Neural crest cell (in vitro differentiated cells): ENCODE measurements around the gene NTM. TPM values are rescaled to one million over a fixed set of nuclear protein-coding genes. Genes with fewer than 3 reads are reported as not detected.

Experiments
- DNase-seq: peaks from one replicate; pipeline ENCODE4 v3.0.0; 2021; ENCODE audit warnings: low read depth, mixed read lengths, low spot score
- H3K27ac Mint-ChIP-seq: one replicate; pipeline ENCODE4 v1.8.0; 2021; ENCODE audit warnings: mild to moderate bottlenecking, mixed read lengths; ENCODE audit not compliant: unreplicated experiment
- H3K27me3 Mint-ChIP-seq: 2 replicates; pipeline ENCODE4 v1.8.0; 2021; ENCODE audit warnings: low read depth, mild to moderate bottlenecking, mixed read lengths
- H3K36me3 Mint-ChIP-seq: 2 replicates; pipeline ENCODE4 v1.8.0; 2021; ENCODE audit warnings: low read depth, mild to moderate bottlenecking, mixed read lengths
- H3K4me1 Mint-ChIP-seq: 2 replicates; pipeline ENCODE4 v1.8.0; 2021; ENCODE audit warnings: mixed read lengths
- H3K4me3 Mint-ChIP-seq: one replicate; pipeline ENCODE4 v1.8.0; 2021; ENCODE audit warnings: mild to moderate bottlenecking, mixed read lengths
- H3K9me3 Mint-ChIP-seq: 2 replicates; pipeline ENCODE4 v1.8.0; 2021; ENCODE audit warnings: mixed read lengths
- CTCF ChIP-seq: fragments of 200-600 bp; sonication (generic); conservative IDR thresholded peaks from 2 replicates; pipeline ENCODE4 v1.5.0; 2021; ENCODE audit warnings: antibody characterized with exemption, mild to moderate bottlenecking
- total RNA-seq: library from RNA; stranded (reverse); gene quantifications from 2 replicates; pipeline ENCODE4 v1.2.1, GENCODE V29; 2021

The NTM gene
- total RNA-seq, 1 donor from 2014 or later: 11.3 TPM

- H3K9me3 Mint-ChIP-seq: peaks cover 12% of the 10 kb centered on the region
- no peak overlapping the region for H3K4me3 Mint-ChIP-seq
- H3K4me1 Mint-ChIP-seq: peaks cover 41% of the 10 kb centered on the region
- H3K36me3 Mint-ChIP-seq: peaks cover 2% of the 10 kb centered on the region
- no peak for DNase-seq
- H3K27ac Mint-ChIP-seq: peak overlapping the region; percentile 28
- peaks cover 6% of the 10 kb centered on the region for H3K27me3 Mint-ChIP-seq
- no peak for TF ChIP-seq CTCF
Observed at GRCh38 chr11:131537196-131537595, 166.8 kb downstream of the NTM start.

GRCh38 chr11:131537748-131538147 lies 167.3 kb downstream of the NTM start:
- no peak for TF ChIP-seq CTCF
- Mint-ChIP-seq H3K27me3 (peaks cover 4% of the 10 kb centered on the region), H3K4me1 (peaks cover 35% of the 10 kb centered on the region), H3K4me3 (no peak overlapping the region), H3K36me3 (peaks cover 2% of the 10 kb centered on the region), H3K27ac (no peak overlapping the region), H3K9me3 (peaks cover 12% of the 10 kb centered on the region)
- DNase-seq: no peak

- Mint-ChIP-seq H3K36me3 (peaks cover 2% of the 10 kb centered on the region), H3K4me1 (peaks cover 31% of the 10 kb centered on the region), H3K27ac (peak overlapping the region; percentile 6), H3K4me3 (no peak overlapping the region), H3K27me3 (peaks cover 4% of the 10 kb centered on the region), H3K9me3 (peaks cover 12% of the 10 kb centered on the region)
- TF ChIP-seq CTCF: no peak
- DNase-seq: no peak
Observed at GRCh38 chr11:131538322-131538721, 167.9 kb downstream of the NTM start.

- no peak for DNase-seq
- peaks cover 18% of the 10 kb centered on the region for H3K4me1 Mint-ChIP-seq
- no peak for TF ChIP-seq CTCF
- H3K27me3 Mint-ChIP-seq: peaks cover 4% of the 10 kb centered on the region
- peaks cover 2% of the 10 kb centered on the region for H3K36me3 Mint-ChIP-seq
- H3K4me3 Mint-ChIP-seq: no peak overlapping the region
- no peak overlapping the region for H3K27ac Mint-ChIP-seq
- peaks cover 15% of the 10 kb centered on the region for H3K9me3 Mint-ChIP-seq
Observed at GRCh38 chr11:131540676-131541075, 170.3 kb downstream of the NTM start.

- peaks cover 3% of the 10 kb centered on the region for H3K27me3 Mint-ChIP-seq
- no peak overlapping the region for H3K27ac Mint-ChIP-seq
- no peak overlapping the region for H3K4me3 Mint-ChIP-seq
- TF ChIP-seq CTCF: no peak
- peaks cover 15% of the 10 kb centered on the region for H3K9me3 Mint-ChIP-seq
- H3K36me3 Mint-ChIP-seq: peaks cover 2% of the 10 kb centered on the region
- peaks cover 17% of the 10 kb centered on the region for H3K4me1 Mint-ChIP-seq
- no peak for DNase-seq
Observed at GRCh38 chr11:131543389-131544025, 173.1 kb downstream of the NTM start.
